Jurkat, Clone E6-1 (cell line): ENCODE results near the gene IL12RB1. TPM values are rescaled to one million over a fixed set of nuclear protein-coding genes. Genes with fewer than 3 reads are reported as not detected.

Experiments used
- DNase-seq: peaks from one replicate; pipeline ENCODE4 v3.0.0-alpha.2; 2011; ENCODE audit warnings: low read depth, low spot score
- H3K4me3 ChIP-seq: 2 replicates; pipeline ENCODE4 v1.5.1; 2011; ENCODE audit warnings: mild to moderate bottlenecking, low read length, control low read depth, moderate library complexity
- polyA plus RNA-seq: library from polyadenylated mRNA; unstranded; fragments of >200 nt; gene quantifications from one replicate; pipeline ENCODE4 v1.2.1, GENCODE V29; 2012; ENCODE audit warnings: missing spikeins; ENCODE audit not compliant: insufficient read length, insufficient read depth

The IL12RB1 gene
- polyA plus RNA-seq, result not detected

DNA sequence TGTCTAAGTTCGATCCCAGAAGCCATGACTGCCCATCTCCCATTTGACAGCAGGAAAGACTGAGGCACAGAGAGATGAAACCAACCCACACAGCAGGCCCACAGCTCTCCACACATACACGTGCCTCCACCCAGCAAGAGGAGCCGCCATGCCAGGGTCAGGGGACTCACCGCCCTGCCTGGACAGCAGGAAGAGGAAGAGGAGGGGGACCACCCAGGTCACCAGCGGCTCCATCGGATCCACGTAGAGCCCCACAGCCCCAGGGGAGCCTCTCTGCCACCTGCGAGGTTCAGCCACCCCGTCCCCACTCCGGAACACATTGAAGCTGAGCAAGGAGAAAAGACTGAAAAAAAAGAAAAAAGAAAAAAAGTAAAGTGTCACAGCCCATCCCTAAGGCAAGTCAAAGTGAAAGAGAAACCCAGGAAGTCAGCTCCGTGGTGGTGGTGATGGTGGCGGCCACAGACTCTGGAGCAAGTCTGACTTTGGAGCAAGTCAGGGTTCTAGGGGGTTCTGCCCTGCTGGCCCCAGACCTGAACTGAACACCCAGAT is at the start of gene IL12RB1:
IL12RB1 (minus strand) TSS at position 345 of the 549 bp plus-strand sequence; CDS start at position 234, 111 bp downstream.
- H3K4me3 ChIP-seq, result peak within 1 kb of the TSS; percentile 58
- DNase-seq, result peak; percentile 37

DNA sequence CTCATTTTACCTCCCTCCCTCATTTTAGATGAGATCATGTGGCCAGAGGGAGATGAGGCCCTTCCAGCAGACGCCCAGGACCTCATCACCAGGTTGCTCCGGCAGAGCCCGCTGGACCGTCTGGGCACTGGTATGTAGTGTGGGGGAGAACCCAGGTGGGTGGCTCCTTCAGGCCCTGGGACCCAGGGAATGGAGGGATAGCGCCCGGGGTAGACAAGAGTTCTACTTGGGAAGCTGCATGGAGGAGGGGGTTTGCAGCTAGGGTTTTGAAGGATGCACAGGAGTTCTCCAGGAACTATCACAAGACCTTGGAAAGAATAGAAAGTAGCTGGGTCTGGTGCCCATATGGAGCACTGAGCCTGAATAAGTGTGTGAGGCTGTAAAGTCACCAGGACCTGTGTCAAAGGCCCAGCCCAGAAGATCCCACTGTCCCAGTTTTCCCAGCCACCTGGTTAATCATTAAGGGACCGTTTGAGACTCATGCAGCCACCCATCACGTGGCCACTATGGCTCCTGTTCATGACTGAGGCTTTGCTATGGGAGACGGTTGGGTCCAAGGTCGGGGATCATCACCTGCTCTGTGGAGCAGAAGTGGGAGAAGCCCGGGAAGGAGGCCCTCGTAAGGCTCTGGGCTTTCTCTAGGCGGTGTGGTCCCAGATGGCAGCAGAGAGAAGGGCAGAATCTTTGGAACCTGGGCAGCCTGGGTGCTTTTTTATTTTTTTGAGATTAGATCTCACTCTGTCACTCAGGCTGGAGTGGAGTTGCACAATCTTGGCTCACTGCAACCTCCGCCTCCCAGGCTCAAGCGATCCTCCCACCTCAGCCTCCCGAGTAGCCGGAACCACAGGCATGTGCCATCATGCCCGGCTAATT is 49.2 kb upstream of the IL12RB1 start:
- DNase-seq, result no peak
- H3K4me3 ChIP-seq, result no peak overlapping the region

DNA sequence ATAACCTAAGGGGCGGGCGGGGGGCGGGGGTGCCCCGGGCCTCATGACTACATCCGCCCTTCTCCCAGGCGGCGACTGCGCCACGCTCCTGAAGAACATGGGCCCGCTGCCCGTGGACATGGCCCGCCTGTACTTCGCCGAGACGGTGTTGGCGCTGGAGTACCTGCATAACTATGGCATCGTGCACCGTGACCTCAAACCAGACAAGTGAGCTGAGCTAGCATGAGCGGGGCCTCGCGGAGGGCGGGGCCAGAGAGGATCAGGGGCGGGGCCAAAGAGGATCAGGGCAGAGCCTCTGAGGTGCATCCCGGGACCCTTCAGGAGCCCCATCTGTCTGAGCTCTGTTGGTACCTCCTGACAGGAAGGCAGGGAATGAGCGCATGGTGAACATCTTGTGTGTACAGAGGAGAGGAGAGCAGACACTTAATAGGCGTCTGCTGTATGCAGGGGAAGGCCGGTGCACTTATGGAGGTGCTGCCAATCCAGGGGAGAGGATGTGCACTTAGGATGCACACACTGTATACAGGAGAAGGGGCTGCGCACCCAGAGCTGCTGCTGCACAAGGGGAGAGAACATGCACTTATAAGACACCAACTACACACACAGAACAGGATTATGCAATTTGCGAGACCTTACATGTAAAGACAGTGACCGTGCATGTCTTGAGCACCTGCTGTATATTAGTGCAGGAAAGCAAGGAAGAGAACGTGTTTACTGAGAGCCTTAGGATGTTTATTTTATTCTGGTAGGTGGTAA is 45.3 kb upstream of the IL12RB1 start:
- no peak overlapping the region for H3K4me3 ChIP-seq
- DNase-seq, result no peak

DNA sequence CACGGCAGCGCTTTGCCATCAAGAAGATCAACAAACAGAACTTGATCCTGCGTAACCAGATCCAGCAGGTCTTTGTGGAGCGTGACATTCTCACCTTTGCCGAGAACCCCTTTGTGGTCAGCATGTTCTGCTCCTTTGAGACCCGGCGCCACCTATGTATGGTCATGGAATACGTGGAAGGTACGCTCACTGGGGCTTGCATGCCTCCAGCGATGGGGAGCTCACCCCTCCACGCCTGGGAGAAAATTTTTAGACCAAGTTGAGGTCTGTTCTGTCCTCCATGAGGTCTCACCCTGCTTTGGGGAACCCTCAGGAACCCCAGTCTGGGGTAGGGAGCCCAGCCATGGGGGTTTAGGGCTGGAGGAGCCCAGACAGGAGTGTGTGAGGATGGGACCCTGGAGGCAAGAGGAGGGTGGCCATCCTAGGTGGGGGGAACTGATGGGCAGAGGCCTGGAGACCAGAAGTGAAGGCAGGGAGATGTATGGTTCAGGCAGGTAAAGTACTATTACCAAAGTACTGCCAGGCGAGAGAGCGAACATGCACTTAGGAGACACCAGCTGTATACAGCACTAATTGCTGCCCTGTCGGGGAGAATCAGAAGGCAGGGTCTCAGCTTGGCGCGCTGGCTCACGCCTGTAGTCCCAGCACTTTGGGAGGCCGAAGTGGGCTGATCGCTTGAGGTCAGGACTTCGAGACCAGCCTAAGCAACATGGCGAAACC is 43.9 kb upstream of the IL12RB1 start:
- no peak overlapping the region for H3K4me3 ChIP-seq
- no peak for DNase-seq

DNA sequence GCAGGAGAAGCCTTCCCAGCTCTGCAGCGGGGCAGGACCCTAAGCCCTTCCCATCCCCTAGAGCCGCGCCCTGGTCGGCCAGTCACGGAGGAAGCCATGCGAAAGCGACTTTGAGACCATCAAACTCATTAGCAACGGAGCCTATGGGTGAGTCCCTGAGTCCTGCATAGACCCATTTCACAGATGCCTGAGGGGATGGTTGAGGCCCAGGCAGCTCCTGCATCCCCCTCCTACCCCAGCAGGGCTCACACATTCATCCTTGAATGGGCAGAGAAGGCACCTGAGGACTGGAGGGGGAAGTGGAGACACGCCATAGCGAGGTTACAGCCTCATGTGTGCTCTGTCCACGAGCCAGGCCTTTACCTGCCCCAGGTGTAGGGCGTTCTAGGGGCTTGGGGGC is 42.1 kb upstream of the IL12RB1 start:
- no peak overlapping the region for H3K4me3 ChIP-seq
- no peak for DNase-seq

DNA sequence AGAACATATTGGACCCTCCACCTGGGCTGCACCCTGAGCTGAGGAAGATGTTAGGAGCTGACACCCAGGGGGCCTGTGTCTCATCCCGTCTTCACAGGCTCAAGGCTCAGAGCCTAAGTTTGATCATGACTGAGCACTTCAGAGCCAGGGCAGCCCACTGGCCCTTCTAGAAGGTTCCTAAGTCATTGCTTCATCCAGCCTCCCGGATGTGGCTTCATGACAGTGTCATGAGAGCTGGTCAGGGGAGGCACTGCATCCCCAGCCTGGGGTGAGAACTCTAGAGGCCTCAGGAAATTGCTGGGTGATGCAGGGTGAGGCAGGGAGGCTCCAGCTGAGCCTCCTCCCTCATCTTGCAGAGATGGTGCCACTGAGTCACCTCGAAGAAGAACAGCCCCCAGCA is 41.3 kb upstream of the IL12RB1 start:
- DNase-seq, result no peak
- H3K4me3 ChIP-seq, result no peak overlapping the region

DNA sequence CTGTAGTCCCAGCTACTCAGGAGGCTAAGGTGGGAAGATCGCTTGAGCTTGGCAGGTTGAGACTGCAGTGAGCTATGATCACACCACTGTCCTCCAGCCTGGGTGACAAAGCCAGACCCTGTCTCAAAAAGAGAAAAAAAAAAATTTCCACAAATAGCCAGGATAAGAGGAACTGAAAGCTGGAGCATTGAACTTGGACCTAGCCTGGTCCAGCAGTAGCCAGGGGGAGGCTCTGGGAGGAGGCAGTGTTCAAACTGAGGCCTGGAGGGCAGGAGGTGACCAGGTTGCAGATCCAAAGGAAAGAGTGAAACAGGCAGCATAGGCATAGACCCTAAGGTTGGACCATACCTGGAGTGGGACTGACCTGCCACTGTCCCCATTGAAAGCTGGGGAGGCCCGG is 39.4 kb upstream of the IL12RB1 start:
- H3K4me3 ChIP-seq, result no peak overlapping the region
- DNase-seq, result no peak

DNA sequence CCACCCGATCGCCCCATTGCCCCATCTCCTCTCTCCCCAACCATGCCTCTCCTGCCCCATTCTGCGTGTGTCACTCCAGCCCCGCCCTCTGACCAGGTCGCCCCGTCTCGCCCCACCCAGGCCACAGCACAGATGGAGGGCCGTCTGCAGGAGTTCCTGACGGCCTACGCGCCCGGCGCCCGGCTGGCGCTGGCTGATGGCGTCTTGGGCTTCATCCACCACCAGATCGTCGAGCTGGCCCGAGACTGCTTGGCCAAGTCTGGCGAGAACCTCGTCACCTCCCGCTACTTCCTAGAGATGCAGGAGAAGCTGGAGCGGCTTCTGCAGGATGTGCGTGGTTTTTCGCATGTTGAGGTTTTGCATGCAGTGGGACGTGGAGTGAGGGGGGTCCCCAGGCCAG is 37.1 kb upstream of the IL12RB1 start:
- H3K4me3 ChIP-seq, result no peak overlapping the region
- DNase-seq, result no peak

DNA sequence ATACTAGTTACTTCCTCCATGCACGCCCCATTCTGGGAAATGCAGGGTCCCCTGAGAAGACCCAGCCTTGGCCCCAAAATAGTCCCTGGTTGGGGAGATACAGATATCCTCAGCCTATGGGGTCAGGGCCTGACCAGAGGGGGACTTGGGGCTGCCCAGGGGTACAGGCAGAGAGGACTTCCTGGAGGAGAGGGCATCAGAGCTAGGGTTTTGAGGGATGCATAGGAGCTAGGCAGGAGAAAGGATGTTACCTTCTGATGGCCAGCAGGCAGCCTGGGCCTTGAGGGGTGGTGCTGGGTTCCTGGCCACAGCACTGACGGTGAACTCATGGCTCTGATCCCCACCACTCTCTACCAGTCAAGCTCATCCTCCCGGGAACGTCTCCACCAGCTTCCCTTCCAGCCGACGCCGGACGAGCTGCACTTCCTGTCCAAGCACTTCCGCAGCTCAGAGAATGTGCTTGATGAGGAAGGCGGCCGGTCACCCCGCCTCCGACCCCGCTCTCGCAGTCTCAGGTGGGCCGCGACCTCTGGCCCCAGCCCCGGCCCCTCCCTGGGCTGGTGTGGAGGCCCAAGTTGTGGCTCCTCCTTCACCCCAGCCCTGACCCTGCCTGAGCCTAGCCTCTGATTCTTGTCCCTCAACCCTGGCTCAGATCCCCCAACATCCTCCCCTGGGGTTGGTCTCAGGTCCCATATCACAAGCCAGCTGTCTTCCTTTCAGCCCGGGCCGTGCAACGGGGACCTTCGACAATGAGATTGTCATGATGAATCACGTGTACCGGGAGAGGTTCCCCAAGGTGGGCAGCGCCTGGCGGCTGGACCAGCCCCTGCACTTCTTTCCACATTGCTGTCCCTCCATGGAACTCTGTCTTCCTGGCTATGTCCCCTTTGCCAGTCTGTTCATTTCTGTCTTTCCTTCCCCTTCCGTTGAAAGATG is 36.4 kb upstream of the IL12RB1 start:
- DNase-seq, result no peak
- no peak overlapping the region for H3K4me3 ChIP-seq

DNA sequence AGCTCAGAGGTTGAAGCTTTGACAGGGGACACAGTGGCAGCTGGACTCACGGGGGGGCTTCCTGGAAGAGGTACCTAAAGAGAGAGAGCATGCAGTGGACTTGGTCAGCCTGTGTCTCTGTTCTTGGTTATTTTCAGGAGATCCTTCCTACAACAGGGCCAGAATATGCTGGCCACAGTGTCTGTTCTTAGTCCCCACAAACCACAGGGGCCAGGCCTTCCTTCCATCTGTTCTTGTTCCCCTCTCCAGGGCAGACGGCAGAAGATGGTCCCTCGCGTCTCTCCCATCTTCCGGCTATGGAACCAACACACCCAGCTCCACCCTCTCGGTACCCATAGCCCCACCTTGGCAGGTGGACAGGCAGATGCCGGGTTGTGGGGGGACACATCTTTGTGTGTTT is 35.7 kb upstream of the IL12RB1 start:
- DNase-seq, result no peak
- no peak overlapping the region for H3K4me3 ChIP-seq

DNA sequence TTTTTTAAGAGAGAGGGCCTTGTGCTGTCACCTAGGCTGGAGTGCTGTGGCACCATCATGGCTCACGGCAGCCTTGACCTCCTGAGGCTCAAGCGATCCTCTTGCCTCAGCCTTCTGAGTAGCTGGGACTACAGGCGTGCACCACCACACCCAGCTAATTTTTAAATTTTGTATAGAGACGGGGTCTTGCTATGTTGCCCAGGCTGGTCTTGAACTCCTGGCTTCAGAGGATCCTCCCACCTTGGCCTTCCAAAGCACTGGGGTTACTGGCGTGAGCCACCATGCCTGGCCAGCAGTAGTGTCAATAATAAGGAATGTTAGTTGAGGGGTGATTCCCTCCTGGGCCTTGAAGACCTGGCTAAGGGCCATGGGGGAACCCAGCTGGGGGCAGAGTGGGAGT is 34.4 kb upstream of the IL12RB1 start:
- H3K4me3 ChIP-seq, result no peak overlapping the region
- DNase-seq, result no peak

DNA sequence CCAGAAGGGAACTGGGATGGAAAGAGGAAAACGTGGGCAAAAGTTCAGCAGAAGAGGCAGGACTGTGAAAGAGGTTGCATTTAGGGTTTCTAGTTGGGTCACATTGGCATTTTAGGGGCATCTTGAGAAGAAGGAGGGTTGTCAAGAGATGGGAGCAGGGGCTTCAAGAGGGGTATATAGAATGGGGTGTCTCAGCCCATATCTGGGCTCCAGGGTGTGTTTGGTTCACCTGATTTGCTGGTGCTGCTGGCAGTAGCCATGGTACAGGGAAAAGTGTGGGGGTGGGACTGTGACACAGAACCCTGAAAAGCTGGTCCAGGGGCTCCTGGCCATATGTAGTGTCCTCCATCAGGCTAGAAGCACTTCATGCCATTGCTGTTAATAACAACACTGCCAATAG is 33.4 kb upstream of the IL12RB1 start:
- no peak for DNase-seq
- no peak overlapping the region for H3K4me3 ChIP-seq

DNA sequence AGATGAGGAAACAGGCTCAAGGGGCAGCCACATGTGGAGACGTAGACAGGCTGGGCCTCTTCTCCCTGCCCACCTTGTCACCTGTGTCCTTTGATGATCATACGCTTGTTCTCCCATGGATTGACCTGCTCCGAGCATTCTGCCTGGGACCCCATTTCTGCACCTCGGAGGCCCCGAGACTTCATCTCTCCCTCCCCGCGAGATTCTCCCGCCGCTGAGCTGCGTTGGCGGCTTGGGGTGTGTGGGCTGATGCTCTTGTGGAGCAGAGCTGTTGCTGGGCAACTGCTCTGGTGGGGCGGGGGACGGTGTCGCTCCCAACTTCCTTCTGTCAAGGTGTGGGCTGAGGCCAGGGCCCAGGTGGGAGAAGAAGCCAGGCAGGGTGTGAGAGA is 33.0 kb upstream of the IL12RB1 start:
- peak overlapping the region; percentile 72 for H3K4me3 ChIP-seq
- DNase-seq, result peak; percentile 30

DNA sequence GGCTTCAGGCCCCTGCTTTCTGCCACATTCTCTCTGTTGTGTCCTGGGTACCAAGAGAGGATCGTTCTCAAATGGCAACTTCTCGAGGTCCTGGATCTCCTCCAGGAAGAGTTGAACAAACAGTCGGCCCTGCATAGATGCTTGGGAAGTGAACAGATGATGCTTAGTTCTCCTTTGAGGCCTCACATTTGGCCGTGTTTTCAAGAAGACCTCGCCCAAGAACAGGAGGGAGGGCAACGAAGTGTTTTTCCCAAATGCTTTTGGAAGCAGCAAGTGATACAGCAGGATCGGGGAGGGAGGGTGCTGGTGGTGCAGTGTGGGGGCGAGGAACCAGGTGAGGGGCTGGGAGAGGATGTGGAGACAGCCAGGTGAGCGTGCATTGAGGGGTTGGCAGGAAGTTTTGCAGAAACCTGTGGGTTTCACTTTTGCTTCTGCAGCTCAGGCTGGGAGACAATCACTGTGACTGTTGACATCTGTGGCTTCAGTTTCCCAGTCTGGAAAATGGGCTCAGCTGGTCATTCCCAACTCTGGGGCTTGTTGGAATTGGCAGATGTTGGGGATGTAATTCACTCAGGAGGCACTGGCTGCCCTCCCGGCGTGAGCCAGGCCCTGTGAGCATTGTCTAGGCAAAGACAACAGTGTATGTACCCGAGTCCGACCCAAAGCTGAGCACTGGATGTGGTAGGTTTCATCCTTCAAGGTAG is 32.4 kb upstream of the IL12RB1 start:
- peak overlapping the region; percentile 72 for H3K4me3 ChIP-seq

DNA sequence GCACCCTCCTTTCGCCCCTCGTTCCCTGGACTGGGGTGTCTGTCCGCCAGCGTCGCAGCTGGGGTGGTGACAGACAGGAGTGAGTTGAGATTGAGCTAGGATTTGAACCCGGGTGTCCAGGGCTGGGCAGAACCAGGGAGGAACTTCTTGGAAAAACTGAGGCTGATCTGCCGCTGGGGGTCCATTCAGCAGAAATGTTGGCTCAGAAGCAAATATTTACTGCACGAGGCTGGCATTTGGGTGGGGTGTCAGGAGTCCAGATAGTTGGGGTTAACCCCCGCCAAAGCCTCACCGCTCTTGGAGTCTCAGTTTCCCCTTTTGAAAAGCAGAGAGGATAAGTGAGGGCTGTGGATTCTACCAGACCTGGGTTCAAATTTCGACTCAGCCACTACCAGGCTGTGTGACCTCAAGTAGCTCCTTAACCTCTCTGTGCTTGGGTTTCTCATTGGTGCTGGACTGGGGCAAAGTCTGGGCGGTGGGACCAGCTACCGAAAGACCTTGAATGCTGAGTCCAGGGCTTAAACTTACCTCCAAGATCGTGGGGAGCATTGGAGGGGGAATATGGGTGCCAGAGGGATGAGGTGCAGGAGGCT is 31.8 kb upstream of the IL12RB1 start:
- peak overlapping the region; percentile 72 for H3K4me3 ChIP-seq
- DNase-seq, result no peak

More for the DNA sequence above, 32.4 kb upstream of the IL12RB1 start:
- DNase-seq, result peak; percentile 57

DNA sequence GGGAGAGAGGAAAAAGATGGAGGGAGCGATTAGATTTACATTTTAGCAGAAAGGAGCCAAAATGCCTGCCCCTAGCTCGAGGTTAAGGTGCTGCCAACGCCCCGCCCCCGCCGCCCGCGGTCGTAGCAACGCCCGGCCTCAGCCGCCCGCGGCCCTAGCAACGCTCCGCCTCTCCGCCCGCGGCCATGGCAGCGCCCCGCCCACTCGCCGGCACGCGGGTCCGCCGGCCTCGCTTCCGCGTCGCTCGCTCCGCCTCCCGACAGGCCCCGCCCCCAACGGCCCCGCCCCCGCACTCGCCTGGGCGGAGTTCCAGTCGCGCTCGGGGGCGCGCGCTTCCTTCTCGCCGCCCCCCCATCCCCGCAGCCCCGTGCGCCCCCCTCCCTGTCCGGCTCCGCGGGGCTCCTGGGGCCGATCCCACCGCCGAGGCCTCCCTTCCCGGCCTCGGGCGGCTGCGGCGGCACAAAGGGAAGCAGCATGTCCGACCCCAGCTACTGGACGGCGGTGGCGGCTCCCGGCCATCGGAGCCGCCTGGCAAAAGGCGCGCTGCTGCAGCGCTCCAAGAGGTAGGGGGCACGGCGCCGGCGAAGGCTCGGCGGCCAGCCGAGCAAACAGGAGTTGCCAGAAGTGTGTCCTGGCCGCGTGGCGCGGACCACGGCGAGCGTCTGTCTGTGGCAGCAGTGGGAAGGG is 31.1 kb upstream of the IL12RB1 start:
- peak overlapping the region; percentile 72 for H3K4me3 ChIP-seq
- DNase-seq, result peak; percentile 66

DNA sequence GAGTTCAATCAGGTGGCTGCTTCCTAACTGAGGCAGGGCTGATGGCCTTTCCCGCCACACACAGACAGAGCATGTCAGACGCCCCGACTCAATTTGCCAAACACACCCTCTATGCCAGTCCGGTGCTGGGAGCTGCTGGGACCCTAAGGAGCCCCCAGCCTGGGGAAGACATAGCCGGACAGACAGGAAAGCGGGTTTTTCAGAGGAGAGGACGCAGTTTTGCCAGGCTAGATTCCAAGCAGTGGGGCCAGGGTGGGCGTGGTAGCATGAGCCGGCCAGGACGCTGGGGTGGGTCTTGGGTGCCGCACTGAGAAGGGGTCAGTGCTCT is 30.6 kb upstream of the IL12RB1 start:
- DNase-seq, result no peak
- H3K4me3 ChIP-seq, result peak overlapping the region; percentile 43
